K562 (cell line): Measurements from ENCODE around the gene DALRD3.

Experiments
- CEBPG ChIP-seq, 3 experiments: fragments of 200-800 bp in 1 of 3; sonication (Bioruptor generic) in 1 of 3; sonication (generic) in 1 of 3; formaldehyde crosslinking in 1 of 3; IDR thresholded peaks in 2 of 3; conservative IDR thresholded peaks in 1 of 3; 2 replicates each; pipeline versions ENCODE4 v1.6.1 to v1.8.0; 2016 to 2022; ENCODE audit warnings: missing compliant biosample characterization in 2 of 3, missing genetic modification characterization in 2 of 3, mild to moderate bottlenecking in 1 of 3, missing genetic modification reagents in 1 of 3
- CTCF ChIP-seq, 3 experiments: IDR thresholded peaks in 2 of 3; conservative IDR thresholded peaks in 1 of 3; 2 replicates each; pipeline ENCODE4 v1.5.1; 2011 to 2012; ENCODE audit warnings: low read length in 3 of 3, mild to moderate bottlenecking in 3 of 3, control low read depth in 2 of 3, improper control_type of control experiment in 1 of 3, inconsistent platforms in 1 of 3, low read depth in 1 of 3, mixed read lengths in 1 of 3, moderate library complexity in 1 of 3; ENCODE audit not compliant: insufficient read depth in 2 of 3
- E2F6 ChIP-seq, 2 experiments: IDR thresholded peaks; 2 replicates each; pipeline ENCODE4 v1.6.1; 2011; ENCODE audit warnings: borderline replicate concordance in 1 of 2, control low read depth in 1 of 2, low read depth in 1 of 2, low read length in 1 of 2, mild to moderate bottlenecking in 1 of 2, mixed read lengths in 1 of 2, moderate library complexity in 1 of 2; ENCODE audit not compliant: insufficient read depth in 1 of 2, insufficient read length in 1 of 2, poor library complexity in 1 of 2, severe bottlenecking in 1 of 2; ENCODE audit errors: extremely low read depth in 1 of 2
- ETV1 ChIP-seq: fragments of 450-650 bp; conservative IDR thresholded peaks from 2 replicates; pipeline ENCODE4 v1.6.1; 2016; ENCODE audit warnings: missing genetic modification characterization, control low read depth, low read depth, missing compliant biosample characterization
- MAZ ChIP-seq, 2 experiments: fragments of 450-650 bp in 1 of 2; sonication (generic) in 1 of 2; formaldehyde crosslinking; IDR thresholded peaks in 1 of 2; conservative IDR thresholded peaks in 1 of 2; 2 replicates each; pipeline versions ENCODE4 v1.4.0 to v1.5.0; 2020; ENCODE audit warnings: mild to moderate bottlenecking in 1 of 2, missing genetic modification reagents in 1 of 2
- MED1 ChIP-seq: sonication (generic); formaldehyde crosslinking; IDR thresholded peaks from 2 replicates; pipeline ENCODE4 v1.8.1; 2023; ENCODE audit warnings: missing genetic modification reagents, borderline replicate concordance
- POLR2A ChIP-seq: fragments of 450-650 bp; conservative IDR thresholded peaks from 2 replicates; pipeline ENCODE4 v1.6.1; 2016
- RFX5 ChIP-seq: IDR thresholded peaks from 2 replicates; pipeline ENCODE4 v1.6.1; 2011; ENCODE audit warnings: low read depth, mild to moderate bottlenecking, improper control_type of control experiment, low read length
- SUPT5H ChIP-seq: fragments of 450-650 bp; IDR thresholded peaks from 2 replicates; pipeline ENCODE4 v1.6.1; 2016
- ZBTB33 ChIP-seq: sonication (generic); formaldehyde crosslinking; IDR thresholded peaks from 2 replicates; pipeline ENCODE4 v1.8.1; 2023; ENCODE audit warnings: mild to moderate bottlenecking, missing genetic modification reagents
- ZNF253 ChIP-seq: fragments of 250-450 bp; sonication (Bioruptor Pico); conservative IDR thresholded peaks from 2 replicates; pipeline ENCODE4 v1.6.1; 2021; ENCODE audit warnings: mild to moderate bottlenecking
- ZNF76 ChIP-seq: fragments of 250-450 bp; sonication (Bioruptor Pico); IDR thresholded peaks from 2 replicates; pipeline ENCODE4 v1.4.0; 2020; ENCODE audit warnings: mild to moderate bottlenecking, moderate library complexity, borderline replicate concordance

GRCh38 chr3:49025793-49026520 lies 7.6 kb upstream of the DALRD3 start:
- TF ChIP-seq MAZ (CRISPR knock-in tag; conservative IDR thresholded peaks at IDR 0.05 in 1 of 2, IDR thresholded peaks at IDR 0.05 in 1 of 2): no peak
- no peak for TF ChIP-seq ETV1
- peak; percentile 37; the same call in 1 of the 2 replicates for TF ChIP-seq POLR2A
- TF ChIP-seq ZBTB33 (CRISPR knock-in tag): no peak
- no peak for TF ChIP-seq ZNF253
- peak; percentile 47 for TF ChIP-seq SUPT5H
- no peak for TF ChIP-seq RFX5
- no peak for TF ChIP-seq CTCF (IDR thresholded peaks at IDR 0.05 in 2 of 3, conservative IDR thresholded peaks at IDR 0.05 in 1 of 3; ENCODE audit: insufficient read depth in 2 of 3, low read depth in 1 of 3, low read length in 3 of 3)
- no peak for TF ChIP-seq ZNF76 (CRISPR knock-in tag)
- TF ChIP-seq E2F6 (IDR thresholded peaks at IDR 0.05; ENCODE audit: borderline replicate concordance in 1 of 2, extremely low read depth in 1 of 2, insufficient read depth in 1 of 2, insufficient read length in 1 of 2, low read depth in 1 of 2, low read length in 1 of 2, poor library complexity in 1 of 2, severe bottlenecking in 1 of 2): no peak
- TF ChIP-seq CEBPG (CRISPR knock-in tag; IDR thresholded peaks at IDR 0.05): no peak
- no peak for TF ChIP-seq CEBPG (tag; conservative IDR thresholded peaks at IDR 0.05 in 1 of 2, IDR thresholded peaks at IDR 0.05 in 1 of 2)
- no peak for TF ChIP-seq MED1
